DMS114 treated with DMSO at 0.1 percent for 48 hours (cell line): Measurements from ENCODE around the gene FBXO15.

Experiments used
- DNase-seq: peaks from one replicate; lab custom pipeline; 2025; ENCODE audit not compliant: unreplicated experiment; lab: John Stamatoyannopoulos, UW

FBXO15 gene

GRCh38 chr18:74066018-74066417, 81.6 kb downstream of the FBXO15 start:
- no peak for DNase-seq

- DNase-seq: no peak
Observed at GRCh38 chr18:74065366-74065765, 82.3 kb downstream of the FBXO15 start.

GRCh38 chr18:74064510-74064909, 83.1 kb downstream of the FBXO15 start:
- DNase-seq: no peak

- DNase-seq: no peak
Observed at GRCh38 chr18:74063557-74063956, 84.1 kb downstream of the FBXO15 start.

- no peak for DNase-seq
Observed at GRCh38 chr18:74063023-74063422, 84.6 kb downstream of the FBXO15 start.

- DNase-seq: no peak
Observed at GRCh38 chr18:74062037-74062436, 85.6 kb downstream of the FBXO15 start.

- DNase-seq: no peak
Observed at GRCh38 chr18:74060579-74060978, 87.1 kb downstream of the FBXO15 start.

- DNase-seq: no peak
Observed at GRCh38 chr18:74050807-74051206, 96.8 kb downstream of the FBXO15 start.

GRCh38 chr18:74040459-74041332, 106.9 kb downstream of the FBXO15 start:
- DNase-seq: no peak

GRCh38 chr18:74040008-74040407, 107.6 kb downstream of the FBXO15 start:
- no peak for DNase-seq

- DNase-seq: no peak
Observed at GRCh38 chr18:74029161-74029560, 118.5 kb downstream of the FBXO15 start.
